GM12878 (cell line): ENCODE measurements around the gene EIF4ENIF1. TPM values are rescaled to one million over a fixed set of nuclear protein-coding genes. Genes with fewer than 3 reads are reported as not detected.

Source experiments
- ATAC-seq: fragments of 200-7000 bp; cut with Tn5 transposase; 3 replicates; pipeline ENCODE4 v1.9.1; 2020; ENCODE audit warnings: mild to moderate bottlenecking, moderate library complexity
- BruUV-seq: library from RNA; stranded (reverse); fragments of 400-500 nt; replicated peaks from 2 replicates; lab custom pipeline; 2021; lab: Mats Ljungman, UMichigan
- CTCF ChIA-PET: fragments of 300-600 bp; sonication (Branson Sonifier 250); formaldehyde crosslinking; extraction: SDS; loops from one replicate; lab custom pipeline; 2021; ENCODE audit warnings: inconsistent platforms; lab: Yijun Ruan, JAX
- POLR2A ChIA-PET: fragments of 350-600 bp; formaldehyde crosslinking; extraction: SDS; loops from one replicate; lab custom pipeline; 2021; ENCODE audit warnings: inconsistent platforms; lab: Charles Lee
- RAD21 ChIA-PET: fragments of 300-600 bp; sonication (Branson Sonifier 250); formaldehyde crosslinking; loops from one replicate; lab custom pipeline; 2023; ENCODE audit warnings: antibody characterized with exemption; ENCODE audit not compliant: unreplicated experiment; lab: Charles Lee
- SMC1A ChIA-PET: fragments of 300-600 bp; sonication (Branson Sonifier 250); formaldehyde crosslinking; loops from one replicate; lab custom pipeline; 2023; ENCODE audit not compliant: unreplicated experiment, uncharacterized antibody; lab: Charles Lee
- DNase-seq: peaks from one replicate; pipeline ENCODE4 v3.0.0-alpha.2; 2011; ENCODE audit warnings: low read depth, low spot score
- FAIRE-seq: peaks from 3 replicates; lab custom pipeline; 2011; peaks lifted over from hg19 to GRCh38; lab: Jason Lieb, UNC
- H2AFZ ChIP-seq: 2 replicates; pipeline ENCODE4 v1.6.0; 2011; ENCODE audit warnings: low read depth, low read length, control low read depth; ENCODE audit not compliant: control insufficient read depth
- H3K27ac ChIP-seq: 2 replicates; pipeline ENCODE4 v1.5.1; 2011; ENCODE audit warnings: control low read depth; ENCODE audit not compliant: control insufficient read depth, insufficient read depth
- H3K27me3 ChIP-seq, 2 experiments: replicated peaks in 1 of 2; 2 replicates each; pipeline versions ENCODE4 v1.6.0 to v1.6.1; 2011; ENCODE audit warnings: low read length in 1 of 2; ENCODE audit not compliant: control insufficient read depth in 2 of 2, insufficient read depth in 2 of 2
- H3K36me3 ChIP-seq, 2 experiments: 2 replicates each; pipeline ENCODE4 v1.5.1; 2011; ENCODE audit warnings: low read length in 1 of 2; ENCODE audit not compliant: control insufficient read depth in 2 of 2, insufficient read depth in 2 of 2
- H3K4me1 ChIP-seq: 2 replicates; pipeline ENCODE4 v1.6.1; 2011; ENCODE audit warnings: mild to moderate bottlenecking, low read length, moderate library complexity, mixed read lengths; ENCODE audit not compliant: control insufficient read depth, insufficient read depth
- H3K4me2 ChIP-seq: 2 replicates; pipeline ENCODE4 v1.6.0; 2011; ENCODE audit warnings: control low read depth; ENCODE audit not compliant: control insufficient read depth, insufficient read depth
- H3K4me3 ChIP-seq: fragments of 200-600 bp; sonication (generic); 2 replicates; pipeline ENCODE4 v1.5.1; 2016
- H3K79me2 ChIP-seq: 2 replicates; pipeline ENCODE4 v1.6.0; 2011; ENCODE audit warnings: low read length; ENCODE audit not compliant: control insufficient read depth, insufficient read depth
- H3K9ac ChIP-seq: 2 replicates; pipeline ENCODE4 v1.8.0; 2011; ENCODE audit warnings: low read length, control low read depth, mixed read lengths; ENCODE audit not compliant: control insufficient read depth, insufficient read depth
- H3K9me3 ChIP-seq: replicated peaks from 3 replicates; pipeline ENCODE4 v1.5.1; 2011; ENCODE audit warnings: mild to moderate bottlenecking, low read length; ENCODE audit not compliant: control insufficient read depth, insufficient read depth
- H4K20me1 ChIP-seq: 2 replicates; pipeline ENCODE4 v1.6.0; 2011; ENCODE audit not compliant: control insufficient read depth, insufficient read depth
- CUX1 ChIP-seq: IDR thresholded peaks from 2 replicates; pipeline ENCODE4 v1.6.1; 2012; ENCODE audit warnings: improper control_type of control experiment, low read depth, low read length; ENCODE audit not compliant: insufficient replicate concordance
- JUNB ChIP-seq: IDR thresholded peaks from 2 replicates; pipeline ENCODE4 v1.6.1; 2016; ENCODE audit warnings: antibody characterized with exemption, mild to moderate bottlenecking
- KAT2A ChIP-seq: conservative IDR thresholded peaks from 2 replicates; pipeline ENCODE4 v1.6.1; 2011; ENCODE audit warnings: low read depth, low read length; ENCODE audit not compliant: control insufficient read depth
- MTA3 ChIP-seq: IDR thresholded peaks from 2 replicates; pipeline ENCODE4 v1.6.1; 2012; ENCODE audit warnings: low read length, inconsistent platforms, borderline replicate concordance
- ZNF217 ChIP-seq: fragments of 450-650 bp; IDR thresholded peaks from 2 replicates; pipeline ENCODE4 v1.6.1; 2017; ENCODE audit warnings: antibody characterized with exemption, mild to moderate bottlenecking
- ZSCAN29 ChIP-seq: fragments of 450-650 bp; IDR thresholded peaks from 2 replicates; pipeline ENCODE4 v1.6.1; 2017; ENCODE audit warnings: mild to moderate bottlenecking, moderate library complexity
- WGBS: methylation state at CpG from one replicate; pipeline ENCODE4 v1.1.6; 2016; ENCODE audit warnings: low lambda C conversion rate; ENCODE audit not compliant: insufficient replicate concordance, insufficient coverage; ENCODE audit errors: missing lambda C conversion rate; 5-methylcytosine and 5-hydroxymethylcytosine counted together
- in situ Hi-C: fragments of 300-500 bp; cut with MboI; formaldehyde crosslinking; loops from 9 replicates; pipeline ENCODE4 v1.14.3; 2018; ENCODE audit warnings: mixed read lengths
- intact Hi-C: fragments of 100-400 bp; cut with micrococcal nuclease; formaldehyde crosslinking; loops from one replicate; pipeline ENCODE4 v1.14.2; 2022; ENCODE audit not compliant: unreplicated experiment
- polyA plus RNA-seq, 11 experiments: library from polyadenylated mRNA; depleted of rRNA in 4 of 11; unstranded in 6 of 11; stranded (reverse) in 5 of 11; fragments of >200 nt; fragmentation: Nextera tagmentation in 4 of 11; fragmentation: Illumina TruSeq in 1 of 11; extraction: Ambion mirVana in 4 of 11; extraction: Trizol in 1 of 11; gene quantifications; 1 replicate in 1 of 11; 2 replicates in 10 of 11; pipeline versions ENCODE4 v1.2.1 to v1.2.3, GENCODE V29; 2011 to 2016; ENCODE audit warnings: inconsistent platforms in 2 of 11, missing spikeins in 2 of 11, low read depth in 1 of 11
- total RNA-seq, 4 experiments: library from RNA; depleted of rRNA in 3 of 4; stranded (reverse); fragments of >200 nt in 3 of 4; fragmentation: Illumina TruSeq in 1 of 4; extraction: Trizol in 1 of 4; gene quantifications; 2 replicates each; pipeline versions ENCODE4 v1.2.1 to v1.2.3, GENCODE V29; 2013 to 2021

EIF4ENIF1 gene
- total and polyA plus RNA-seq, 10 of the 15 experiments (the other 5 are each of a cell fraction or from before 2014, with no cell fraction given), result 4.4 to 43.7 (median 24.4) TPM

- TF ChIP-seq CUX1, result no peak
- no peak for TF ChIP-seq KAT2A
- no peak for TF ChIP-seq ZNF217
These were observed 43.4 kb downstream of the EIF4ENIF1 start (continued) for GRCh38 chr22:31446208-31446607.

GRCh38 chr22:31445642-31446041 lies 44.0 kb downstream of the EIF4ENIF1 start:
- RAD21 ChIA-PET, result no interaction called here
- DNase-seq, result no peak
- H3K4me1 ChIP-seq, result peaks cover 6% of the 10 kb centered on the region
- SMC1A ChIA-PET, result interaction anchor here (0.6 kb wide), 1 partner anchor 143 kb away, joined by 3 read pairs; no protein-coding TSS in a partner anchor
- H3K27me3 ChIP-seq, result no peaks in the 10 kb centered on the region
- H3K9me3 ChIP-seq, result no peaks in the 10 kb centered on the region
- no peak for ATAC-seq
- H3K9ac ChIP-seq, result no peak overlapping the region
- no peak overlapping the region for H3K27ac ChIP-seq
- BruUV-seq, result no TSS peak
- no peak for FAIRE-seq
- H3K36me3 ChIP-seq, result peaks cover 15 to 44% of the 10 kb centered on the region in 2 experiments
- no peak overlapping the region for H2AFZ ChIP-seq
- POLR2A ChIA-PET, result interaction anchor here (0.6 kb wide), 1 partner anchor 224 kb away, joined by 5 read pairs; no protein-coding TSS in a partner anchor
- 36% methylated on average over 3 of the region's 3 CpGs for WGBS
- CTCF ChIA-PET, result interaction anchor here (1.7 kb wide), 1 partner anchor 189 kb away, joined by 4 read pairs; no protein-coding TSS in a partner anchor
- in situ Hi-C loops, result no loop called here
- no peak overlapping the region for H3K4me2 ChIP-seq
- no peaks in the 10 kb centered on the region for H3K79me2 ChIP-seq
- intact Hi-C loops, result no loop called here
- TF ChIP-seq JUNB, result peak; percentile 36; the same call in 1 of the 2 replicates
- TF ChIP-seq ZSCAN29, result no peak
- no peak for TF ChIP-seq MTA3
- H4K20me1 ChIP-seq, result no peaks in the 10 kb centered on the region
- no peak overlapping the region for H3K4me3 ChIP-seq
